Stomach (tissue), 19 donors: ENCODE measurements around the gene ZSCAN5A. TPM values are rescaled to one million over a fixed set of nuclear protein-coding genes. Genes with fewer than 3 reads are reported as not detected.

Source experiments
- DNase-seq, 2 donors: peaks; one replicate each; pipeline versions ENCODE4 v3.0.0 to v3.0.0-alpha.2; 2013 to 2019
- H3K27ac ChIP-seq, 5 donors: fragments of 200-600 bp in 4 of 5; sonication (generic) in 4 of 5; one replicate each; pipeline ENCODE4 v1.5.1; 2013 to 2019; ENCODE audit warnings: mild to moderate bottlenecking in 1 of 5, moderate library complexity in 1 of 5
- H3K27me3 ChIP-seq, 3 donors: fragments of 200-600 bp; sonication (generic); one replicate each; pipeline ENCODE4 v1.5.1; 2017 to 2019; ENCODE audit warnings: mixed run types in 1 of 3
- H3K36me3 ChIP-seq, 4 donors: fragments of 200-600 bp; sonication (generic); 1 replicate in 3 of 4; 2 replicates in 1 of 4; pipeline ENCODE4 v1.5.1; 2016 to 2019
- H3K4me1 ChIP-seq, 4 donors: fragments of 200-600 bp; sonication (generic); one replicate each; pipeline ENCODE4 v1.5.1; 2016 to 2019
- H3K4me3 ChIP-seq, 4 donors: fragments of 200-600 bp; sonication (generic) in 3 of 4; one replicate each; pipeline ENCODE4 v1.5.1; 2016 to 2019; ENCODE audit warnings: mild to moderate bottlenecking in 1 of 4
- H3K9me3 ChIP-seq, 4 donors: fragments of 200-600 bp; sonication (generic); one replicate each; pipeline ENCODE4 v1.5.1; 2016 to 2019
- EP300 ChIP-seq: sonication (generic); formaldehyde crosslinking; IDR thresholded peaks from one replicate; pipeline ENCODE4 v1.6.1; 2017; ENCODE audit warnings: antibody characterized with exemption
- POLR2A ChIP-seq, 4 donors: fragments of 450-650 bp; IDR thresholded peaks; one replicate each; pipeline ENCODE4 v1.6.1; 2016; ENCODE audit warnings: antibody characterized with exemption in 4 of 4, control low read depth in 2 of 4, mild to moderate bottlenecking in 1 of 4, moderate library complexity in 1 of 4
- POLR2AphosphoS5 ChIP-seq, 3 donors: sonication (generic); formaldehyde crosslinking; IDR thresholded peaks; one replicate each; pipeline ENCODE4 v1.6.1; 2016; ENCODE audit warnings: antibody characterized with exemption in 3 of 3
- WGBS, 5 donors: extraction: QIAGEN DNeasy Blood & Tissue Kit in 3 of 5; methylation state at CpG; one replicate each; pipeline versions ENCODE4 v1.1.5 to v1.1.7; 2013 to 2018; 5-methylcytosine and 5-hydroxymethylcytosine counted together
- intact Hi-C: fragments of 100-400 bp; cut with DNase I; formaldehyde crosslinking; loops from one replicate; pipeline ENCODE4 v1.15.1; 2023; ENCODE audit warnings: low total_unique reads
- long read RNA-seq, 10 donors: transcript quantifications; one replicate each; lab custom pipeline, GENCODE V29; 2026
- polyA plus RNA-seq, 3 donors: library from polyadenylated mRNA; stranded (reverse); fragments of 200-250 nt; gene quantifications; one replicate each; pipeline ENCODE4 v1.2.3, GENCODE V29; 2013
- total RNA-seq, 5 donors: library from RNA; depleted of rRNA; stranded (reverse); fragments of >200 nt; gene quantifications; one replicate each; pipeline versions ENCODE4 v1.1.0 to v1.2.3, GENCODE V29; 2014 to 2016
- TF ChIP-seq, protein P1 (sequence below), 7 experiments: fragments of 450-650 bp in 4 of 7; fragments of 200-600 bp in 3 of 7; sonication (generic) in 3 of 7; IDR thresholded peaks; one replicate each; pipeline ENCODE4 v1.5.1; 2016 to 2019; ENCODE audit warnings: antibody characterized with exemption in 7 of 7, control low read depth in 2 of 7, mild to moderate bottlenecking in 1 of 7
- donor health status: healthy with polysubstance abuse.
- donor health status: Bipolar disorder and iron deficiency.
- donor health status: healthy.

The ZSCAN5A gene, protein sequence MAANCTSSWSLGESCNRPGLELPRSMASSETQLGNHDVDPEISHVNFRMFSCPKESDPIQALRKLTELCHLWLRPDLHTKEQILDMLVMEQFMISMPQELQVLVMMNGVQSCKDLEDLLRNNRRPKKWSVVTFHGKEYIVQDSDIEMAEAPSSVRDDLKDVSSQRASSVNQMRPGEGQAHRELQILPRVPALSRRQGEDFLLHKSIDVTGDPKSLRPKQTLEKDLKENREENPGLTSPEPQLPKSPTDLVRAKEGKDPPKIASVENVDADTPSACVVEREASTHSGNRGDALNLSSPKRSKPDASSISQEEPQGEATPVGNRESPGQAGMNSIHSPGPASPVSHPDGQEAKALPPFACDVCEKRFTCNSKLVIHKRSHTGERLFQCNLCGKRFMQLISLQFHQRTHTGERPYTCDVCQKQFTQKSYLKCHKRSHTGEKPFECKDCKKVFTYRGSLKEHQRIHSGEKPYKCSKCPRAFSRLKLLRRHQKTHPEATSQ
- total RNA-seq (10 to 100 TPM in 2 of 5 donors, 1 to 10 TPM in 1, under 1 TPM in 1, not detected in 1; 0.89 to 21.6 (median 8.3) TPM), polyA plus RNA-seq (1 to 10 TPM; 2.4 to 4.5 (median 3.7) TPM)
- long read RNA-seq, donor 1, partial matches to known transcripts, result 0 of 1 reads
- long read RNA-seq, donor 1, other reads (novel, unspliced or antisense), result 0 of 1 reads
- long read RNA-seq, donor 2, partial matches to known transcripts, result 0 of 1 reads
- long read RNA-seq, donor 2, other reads (novel, unspliced or antisense), result 0 of 1 reads
- long read RNA-seq, donor 3, partial matches to known transcripts, result 0 of 1 reads
- long read RNA-seq, donor 3, other reads (novel, unspliced or antisense), result 0 of 1 reads
- long read RNA-seq, donor 4, result 0 reads
- long read RNA-seq, donor 5, partial matches to known transcripts, result 0 of 4 reads
- long read RNA-seq, donor 5, other reads (novel, unspliced or antisense), result 0 of 4 reads
- long read RNA-seq, donor 6, partial matches to known transcripts, result 0 of 2 reads
- long read RNA-seq, donor 6, other reads (novel, unspliced or antisense), result 0 of 2 reads
- long read RNA-seq, donor 7, result 0 reads
- long read RNA-seq, donor 8, partial matches to known transcripts, result 0 of 1 reads
- long read RNA-seq, donor 8, other reads (novel, unspliced or antisense), result 0 of 1 reads
- long read RNA-seq, donor 9, partial matches to known transcripts, result 0 of 3 reads
- long read RNA-seq, donor 9, other reads (novel, unspliced or antisense), result 0 of 3 reads
- long read RNA-seq, donor 10, result 0 reads

DNA sequence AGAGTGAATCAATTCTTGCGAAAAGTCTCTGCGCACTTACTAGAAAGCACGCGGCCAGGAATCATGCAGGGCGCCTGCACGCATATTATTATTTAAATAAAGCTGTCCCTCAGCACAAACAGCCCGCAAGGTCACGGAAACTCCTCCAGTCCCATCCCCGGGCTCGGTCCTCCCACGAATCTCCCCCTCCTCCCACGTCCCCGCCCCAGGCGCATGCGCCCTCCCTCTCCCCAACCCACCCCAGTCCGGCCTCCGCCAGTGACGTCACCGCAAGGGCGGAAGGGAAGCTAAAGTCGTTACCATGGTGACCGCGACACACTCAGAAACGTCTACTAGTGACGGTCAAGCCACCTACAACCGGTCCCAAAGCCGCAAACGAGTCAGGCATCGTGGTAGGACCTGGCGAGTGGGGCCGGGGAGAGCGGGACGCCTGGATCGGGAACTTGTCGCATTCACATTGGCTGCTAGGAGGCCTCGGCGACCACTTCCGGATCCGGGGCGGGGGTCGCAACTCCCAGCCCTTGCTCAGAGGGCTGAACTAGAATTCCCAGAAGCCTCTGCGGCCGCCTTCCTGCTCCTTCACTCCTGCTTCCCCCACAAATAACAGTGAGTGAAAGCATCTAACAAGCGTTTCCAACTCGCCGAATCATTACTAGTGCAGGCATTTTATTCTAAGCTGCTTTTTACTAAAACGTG is at the start of gene ZSCAN5A:
TSS of gene ZSCAN5A (minus strand) at position 459 of the 696 bp plus-strand sequence. CDS start 89,793 bp downstream, outside the sequence.
- no peaks in the 10 kb centered on the region for H3K27me3 ChIP-seq
- H3K36me3 ChIP-seq, result peaks cover 3 to 22% (median 16%) of the 10 kb centered on the region in 4 donors
- H3K4me3 ChIP-seq, result peak within 1 kb of the TSS; percentile 62 to 83 (median 66)
- TF ChIP-seq POLR2AphosphoS5 (IDR thresholded peaks at IDR 0.05), result peak; percentile 44 to 73 (median 67)
- TF ChIP-seq, protein P1, sequence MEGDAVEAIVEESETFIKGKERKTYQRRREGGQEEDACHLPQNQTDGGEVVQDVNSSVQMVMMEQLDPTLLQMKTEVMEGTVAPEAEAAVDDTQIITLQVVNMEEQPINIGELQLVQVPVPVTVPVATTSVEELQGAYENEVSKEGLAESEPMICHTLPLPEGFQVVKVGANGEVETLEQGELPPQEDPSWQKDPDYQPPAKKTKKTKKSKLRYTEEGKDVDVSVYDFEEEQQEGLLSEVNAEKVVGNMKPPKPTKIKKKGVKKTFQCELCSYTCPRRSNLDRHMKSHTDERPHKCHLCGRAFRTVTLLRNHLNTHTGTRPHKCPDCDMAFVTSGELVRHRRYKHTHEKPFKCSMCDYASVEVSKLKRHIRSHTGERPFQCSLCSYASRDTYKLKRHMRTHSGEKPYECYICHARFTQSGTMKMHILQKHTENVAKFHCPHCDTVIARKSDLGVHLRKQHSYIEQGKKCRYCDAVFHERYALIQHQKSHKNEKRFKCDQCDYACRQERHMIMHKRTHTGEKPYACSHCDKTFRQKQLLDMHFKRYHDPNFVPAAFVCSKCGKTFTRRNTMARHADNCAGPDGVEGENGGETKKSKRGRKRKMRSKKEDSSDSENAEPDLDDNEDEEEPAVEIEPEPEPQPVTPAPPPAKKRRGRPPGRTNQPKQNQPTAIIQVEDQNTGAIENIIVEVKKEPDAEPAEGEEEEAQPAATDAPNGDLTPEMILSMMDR (IDR thresholded peaks at IDR 0.05), result no peak
- TF ChIP-seq EP300, result no peak
- peak in 2 of 4 donors; percentile 21 to 33 for TF ChIP-seq POLR2A (IDR thresholded peaks at IDR 0.05)
- H3K9me3 ChIP-seq, result no peaks in the 10 kb centered on the region
- peak; percentile 96 to 98 for DNase-seq
- peaks cover 10 to 32% (median 18%) of the 10 kb centered on the region in 4 donors for H3K4me1 ChIP-seq
- peak within 1 kb of the TSS; percentile 98 to 100 (median 99) for H3K27ac ChIP-seq
- intact Hi-C loops, result no loop called here
- 0 to 1% (median 1%) methylated on average over 31 to 47 of the region's 47 CpGs for WGBS, 5 donors

DNA sequence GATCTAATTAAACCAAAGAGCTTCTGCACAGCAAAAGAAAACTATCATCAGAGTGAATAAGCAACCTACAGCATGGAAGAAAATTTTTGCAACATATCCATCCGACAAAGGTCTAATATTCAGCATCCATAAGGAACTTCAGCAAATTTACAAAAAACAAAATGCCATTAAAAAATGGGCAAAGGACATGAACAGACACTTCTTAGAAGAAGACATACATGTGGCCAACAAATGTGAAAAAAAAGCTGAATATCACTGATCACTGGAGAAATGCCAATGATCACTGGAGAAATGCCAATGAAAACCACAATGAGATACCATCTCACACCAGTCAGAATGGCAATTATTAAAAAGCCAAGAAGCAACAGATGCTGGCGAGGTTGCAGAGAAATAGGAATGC is 46.2 kb upstream of the ZSCAN5A start:
- H3K27me3 ChIP-seq, result no peaks in the 10 kb centered on the region
- TF ChIP-seq POLR2AphosphoS5 (IDR thresholded peaks at IDR 0.05) (no peak), EP300 (no peak), POLR2A (IDR thresholded peaks at IDR 0.05) (no peak)
- TF ChIP-seq, protein P1 (IDR thresholded peaks at IDR 0.05), result no peak
- H3K4me1 ChIP-seq, result no peaks in the 10 kb centered on the region
- H3K36me3 ChIP-seq, result peaks cover 0 to 34% (median 0%) of the 10 kb centered on the region in 4 donors
- 80 to 96% (median 92%) methylated on average over 2 of the region's 2 CpGs for WGBS, 5 donors
- intact Hi-C loops, result no loop called here
- no peak overlapping the region for H3K27ac ChIP-seq
- peaks cover 0 to 63% (median 40%) of the 10 kb centered on the region in 4 donors for H3K9me3 ChIP-seq
- DNase-seq, result no peak
- H3K4me3 ChIP-seq, result no peak overlapping the region

DNA sequence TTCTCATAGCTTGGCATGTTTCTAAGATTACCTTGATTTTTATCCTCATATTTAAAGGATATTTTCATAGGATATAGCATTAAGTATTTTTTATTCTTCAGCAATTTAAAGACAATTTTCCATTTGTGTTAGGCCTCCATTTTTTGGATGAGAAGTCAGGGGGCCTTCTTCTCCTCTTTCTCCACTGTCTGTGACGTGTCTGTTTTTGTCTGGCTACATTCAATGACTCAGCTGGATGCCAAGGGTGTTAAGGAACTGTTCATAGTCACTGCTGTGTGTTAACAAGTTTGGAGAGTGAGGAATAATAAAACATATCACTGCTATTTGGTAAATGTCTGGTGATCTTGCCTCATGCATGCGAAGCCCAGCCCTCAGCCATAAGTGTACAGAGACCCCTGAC is 42.3 kb upstream of the ZSCAN5A start:
- H3K27me3 ChIP-seq, result no peaks in the 10 kb centered on the region
- TF ChIP-seq EP300 (no peak), POLR2A (IDR thresholded peaks at IDR 0.05) (no peak), POLR2AphosphoS5 (IDR thresholded peaks at IDR 0.05) (no peak)
- TF ChIP-seq, protein P1 (IDR thresholded peaks at IDR 0.05), result no peak
- 41 to 84% (median 80%) methylated on average over 2 of the region's 2 CpGs for WGBS, 5 donors
- H3K36me3 ChIP-seq, result peaks cover 0 to 17% (median 0%) of the 10 kb centered on the region in 4 donors
- peaks cover 0 to 31% (median 21%) of the 10 kb centered on the region in 4 donors for H3K9me3 ChIP-seq
- no peak overlapping the region for H3K4me3 ChIP-seq
- no peak for DNase-seq
- no peak overlapping the region for H3K27ac ChIP-seq
- intact Hi-C loops, result no loop called here
- no peaks in the 10 kb centered on the region for H3K4me1 ChIP-seq
